Stimulated activated CD8-positive, alpha-beta memory T cell treated with anti-CD3 and anti-CD28 coated beads, Interleukin-4, amount 100 ng/mL, for 48 hours (primary cell): ENCODE results near the gene KANSL1L.

Source experiments
- DNase-seq: peaks from one replicate; pipeline ENCODE4 v3.0.0-alpha.2; 2020

Gene KANSL1L

GRCh38 chr2:210174086-210174485, 2.9 kb upstream of the KANSL1L start:
- no peak for DNase-seq

- no peak for DNase-seq
Measured at GRCh38 chr2:210172219-210172575, 988 bp upstream of the KANSL1L start.

- DNase-seq, result peak; percentile 98
Measured at GRCh38 chr2:210170446-210171303, 534 bp downstream of the KANSL1L start.

GRCh38 chr2:210170196-210170445, 1.1 kb downstream of the KANSL1L start:
- no peak for DNase-seq

GRCh38 chr2:210169516-210170195, 1.6 kb downstream of the KANSL1L start:
- no peak for DNase-seq

- DNase-seq, result no peak
Measured at GRCh38 chr2:210167227-210167626, 4.0 kb downstream of the KANSL1L start.

- no peak for DNase-seq
Measured at GRCh38 chr2:210162466-210163124, 8.6 kb downstream of the KANSL1L start.

GRCh38 chr2:210159059-210159458, 12.2 kb downstream of the KANSL1L start:
- no peak for DNase-seq

- no peak for DNase-seq
Measured at GRCh38 chr2:210158236-210158635, 13.0 kb downstream of the KANSL1L start.

GRCh38 chr2:210157526-210157925, 13.7 kb downstream of the KANSL1L start:
- DNase-seq, result no peak

- DNase-seq, result no peak
Measured at GRCh38 chr2:210147614-210148013, 23.6 kb downstream of the KANSL1L start.

- DNase-seq, result no peak
Measured at GRCh38 chr2:210132239-210132638, 39.0 kb downstream of the KANSL1L start.

- no peak for DNase-seq
Measured at GRCh38 chr2:210128961-210129360, 42.2 kb downstream of the KANSL1L start.

- no peak for DNase-seq
Measured at GRCh38 chr2:210113614-210114235, 57.5 kb downstream of the KANSL1L start.

GRCh38 chr2:210112871-210113270, 58.3 kb downstream of the KANSL1L start:
- no peak for DNase-seq

GRCh38 chr2:210099940-210100339, 71.3 kb downstream of the KANSL1L start:
- no peak for DNase-seq

GRCh38 chr2:210094787-210095186, 76.4 kb downstream of the KANSL1L start:
- no peak for DNase-seq

- DNase-seq, result no peak
Measured at GRCh38 chr2:210092791-210093190, 78.4 kb downstream of the KANSL1L start.

GRCh38 chr2:210086930-210087329, 84.3 kb downstream of the KANSL1L start:
- DNase-seq, result no peak

- DNase-seq, result no peak
Measured at GRCh38 chr2:210086292-210086691, 84.9 kb downstream of the KANSL1L start.

GRCh38 chr2:210072922-210073509, 98.2 kb downstream of the KANSL1L start:
- DNase-seq, result no peak

- no peak for DNase-seq
Measured at GRCh38 chr2:210072493-210072892, 98.7 kb downstream of the KANSL1L start.

GRCh38 chr2:210063306-210063705, 107.9 kb downstream of the KANSL1L start:
- no peak for DNase-seq
